ENCODE data around the gene PCSK2.

Gene PCSK2

DNA sequence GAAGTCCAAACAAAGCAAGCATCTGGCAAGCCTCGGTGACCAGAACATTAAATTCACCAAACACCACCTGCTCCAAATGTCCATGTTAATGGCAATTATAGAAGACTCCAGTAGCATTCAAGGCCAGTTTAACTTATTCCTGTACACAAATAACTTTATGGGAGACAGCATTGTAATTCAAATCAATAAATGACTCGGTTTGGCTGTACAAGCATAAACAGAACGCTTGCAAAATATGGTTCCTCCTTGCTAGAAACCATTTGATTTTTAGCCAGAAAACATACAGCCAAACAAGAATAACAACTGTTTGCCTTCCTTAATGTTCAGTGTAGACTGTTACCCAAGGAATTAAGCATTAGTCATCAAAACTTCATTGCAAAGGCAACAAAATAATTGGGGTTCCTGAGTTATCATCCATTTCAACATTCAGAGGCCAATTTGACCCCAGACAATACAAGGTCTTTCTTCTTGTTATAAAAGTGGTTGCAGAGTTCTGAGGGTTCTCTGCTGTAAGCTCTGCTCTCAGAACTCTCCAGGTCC is 179.3 kb downstream of the PCSK2 start:
- DNase-seq: no peak

DNA sequence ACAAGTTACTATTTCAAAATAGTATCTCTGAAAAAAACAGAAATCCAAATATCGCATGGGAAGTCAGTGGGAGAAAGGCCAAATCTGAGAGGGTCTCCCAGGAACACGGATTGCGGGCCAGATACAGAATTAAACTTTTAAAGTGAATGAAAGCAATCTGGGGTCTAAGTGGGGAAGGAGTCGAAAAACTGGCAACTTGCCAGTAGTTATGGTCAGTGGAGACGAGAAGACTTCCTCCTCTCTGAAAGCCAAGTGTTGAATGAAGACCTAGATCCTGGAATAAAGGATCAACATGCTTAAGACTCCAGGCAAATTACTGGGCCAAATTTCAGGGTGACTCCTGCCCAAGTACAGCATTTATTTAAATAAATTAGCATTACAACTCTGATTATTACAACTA is 180.7 kb downstream of the PCSK2 start:
- DNase-seq: no peak

DNA sequence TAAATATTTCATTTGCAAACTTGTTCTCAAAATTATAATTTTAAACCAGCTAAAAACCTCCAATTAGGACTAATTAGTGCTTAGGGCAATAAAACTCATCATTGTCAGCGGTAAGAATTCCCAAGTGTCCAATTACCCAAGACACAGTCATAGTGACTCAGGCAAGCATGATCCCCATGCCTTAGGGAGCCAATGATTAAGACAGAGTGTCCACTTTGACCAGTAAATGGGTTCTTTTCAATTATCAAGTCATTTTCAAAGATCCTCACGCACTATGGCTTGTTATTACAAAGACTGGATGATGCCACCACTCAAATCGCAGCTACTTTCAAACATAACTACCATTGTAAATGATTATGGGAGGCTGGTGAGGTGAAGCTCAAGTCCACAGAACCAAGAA is 190.4 kb downstream of the PCSK2 start:
- no peak for DNase-seq

DNA sequence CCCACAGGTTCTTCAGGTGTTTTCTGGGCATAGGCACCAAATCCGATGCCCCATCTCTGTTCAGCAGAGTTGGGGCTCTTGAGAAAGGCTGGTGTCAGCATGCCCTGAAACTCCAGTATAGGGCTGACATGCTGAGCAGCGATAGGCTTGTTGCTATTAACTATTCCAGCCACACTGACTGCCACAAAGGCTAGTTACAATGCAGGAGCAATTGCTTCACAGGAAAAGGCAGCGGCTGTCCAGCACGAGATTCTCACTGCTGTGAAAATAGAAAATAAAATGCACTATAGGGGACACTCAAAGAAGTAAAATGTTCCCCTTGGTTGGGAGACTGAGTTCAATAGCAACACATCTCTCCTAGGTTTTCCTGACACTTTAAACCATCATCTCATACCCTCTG is 191.9 kb downstream of the PCSK2 start:
- no peak for DNase-seq

DNA sequence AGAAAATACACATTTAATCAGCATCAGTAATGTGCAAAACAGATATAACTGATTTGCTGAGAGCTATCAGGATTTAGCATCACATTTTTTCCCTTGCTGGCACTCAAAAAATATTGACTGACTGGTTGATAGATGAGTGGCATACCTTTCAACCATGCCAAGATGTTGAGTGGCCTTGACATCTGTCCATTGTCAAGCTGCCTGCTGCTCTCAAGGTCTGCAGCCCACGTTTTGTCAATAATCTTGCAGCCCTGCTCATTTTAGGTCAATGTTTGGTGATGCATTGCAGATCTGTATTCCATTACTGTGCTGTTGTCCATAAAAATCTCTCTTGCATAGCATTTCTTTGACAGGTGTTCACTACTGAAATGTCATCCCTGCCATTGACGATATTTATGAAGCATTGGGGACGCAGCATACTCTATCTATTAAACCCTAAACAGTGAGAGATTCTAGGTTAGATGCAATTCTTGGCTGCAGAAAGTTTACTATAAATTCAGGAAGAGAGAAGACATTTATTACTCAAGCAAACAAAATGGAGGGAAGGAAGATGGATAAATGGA is 192.7 kb downstream of the PCSK2 start:
- DNase-seq: no peak

DNA sequence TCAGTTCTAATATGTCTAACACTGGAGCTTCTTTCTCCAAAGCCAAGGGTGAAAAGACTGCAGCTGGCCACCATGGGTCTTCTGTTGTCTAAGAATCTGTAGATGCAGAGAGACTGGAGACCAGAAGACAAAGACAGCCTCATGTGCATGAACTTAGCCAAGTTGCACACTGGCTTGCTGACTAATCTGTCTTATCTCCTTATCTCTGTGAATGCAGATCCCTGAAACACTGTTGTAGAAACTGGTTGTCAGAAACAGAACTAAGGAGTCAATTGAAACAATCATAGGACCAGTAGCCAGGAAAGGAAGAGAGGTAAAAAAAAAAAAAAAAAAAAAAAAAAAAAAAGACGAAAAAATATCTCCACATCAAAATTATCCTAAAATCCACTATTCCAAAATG is 194.7 kb downstream of the PCSK2 start:
- DNase-seq: no peak

DNA sequence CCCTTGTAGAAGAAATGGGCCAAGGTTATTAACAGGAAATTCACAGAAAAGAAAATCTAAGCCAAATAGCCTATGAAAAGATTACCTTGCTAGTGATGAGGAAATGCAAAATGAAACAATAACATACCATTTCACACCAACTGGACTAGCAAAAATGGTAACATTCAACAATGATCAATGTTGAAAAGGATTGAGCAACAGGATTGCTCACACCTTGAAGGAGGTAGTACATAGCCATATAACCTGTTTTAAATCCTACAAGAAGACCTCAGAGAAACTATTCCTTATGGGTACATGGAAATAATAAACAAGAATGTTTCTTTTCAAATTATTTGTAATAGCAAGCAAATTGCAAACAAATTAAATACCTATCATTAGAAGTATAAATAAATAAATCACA is 196.9 kb downstream of the PCSK2 start:
- DNase-seq: no peak

DNA sequence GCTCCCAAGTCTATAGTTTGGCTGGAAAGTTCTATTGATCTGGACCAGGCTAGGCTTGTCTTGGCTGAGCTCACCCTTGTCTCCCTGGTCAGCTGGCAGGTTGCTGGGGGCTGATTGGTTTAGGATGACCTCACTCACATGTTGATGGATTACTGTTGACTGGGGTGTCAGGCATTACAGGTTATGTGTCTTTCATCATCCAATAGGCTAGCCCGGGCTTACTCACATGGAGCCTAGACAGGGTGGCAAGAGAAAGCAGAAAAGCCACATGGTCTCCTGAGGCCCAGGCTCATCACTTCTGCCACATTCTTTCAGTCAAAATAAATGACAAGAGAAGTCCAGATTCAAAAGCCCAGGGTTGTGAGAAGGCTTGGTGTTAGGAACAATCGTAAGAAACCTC is 200.8 kb downstream of the PCSK2 start:
- peak; percentile 36 for DNase-seq

DNA sequence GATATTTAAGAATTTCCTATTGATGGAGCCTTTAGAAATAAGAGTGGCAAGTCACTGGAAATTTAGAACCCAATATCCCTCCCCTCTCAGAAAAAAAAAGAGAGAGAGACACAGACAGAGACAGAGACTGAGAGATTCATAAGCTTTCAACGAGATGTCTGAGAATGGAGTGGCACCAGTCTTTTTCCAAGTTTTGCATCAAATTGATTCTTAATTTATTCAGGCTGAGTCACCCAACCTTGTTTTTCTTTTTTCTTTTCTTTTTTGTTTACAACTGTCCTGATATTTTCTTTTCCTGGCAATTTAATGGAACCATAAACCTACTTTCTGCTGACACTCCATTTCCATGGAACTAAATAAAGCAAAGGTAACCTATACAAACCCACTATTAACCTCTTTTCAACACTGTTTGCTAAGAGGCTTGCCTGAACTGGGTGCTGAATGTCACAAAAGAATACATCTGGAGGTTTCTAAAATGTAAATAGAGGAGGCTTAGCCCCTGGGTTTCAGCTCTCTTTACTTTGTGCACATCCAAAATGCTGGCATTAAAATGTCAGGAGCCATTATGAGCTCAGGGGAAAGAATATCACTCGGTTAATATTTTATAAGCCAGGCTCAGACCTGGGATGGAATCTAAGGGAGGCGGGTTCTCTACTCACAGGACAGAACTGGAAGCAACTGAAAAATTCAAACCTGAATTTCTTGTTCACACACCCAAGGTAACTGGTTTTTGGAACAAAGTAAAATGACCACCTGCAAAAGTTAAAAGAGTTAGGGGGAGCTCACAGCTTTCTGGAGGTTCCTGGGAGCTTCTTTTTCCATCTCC is 203.5 kb downstream of the PCSK2 start:
- DNase-seq: peak; percentile 98

DNA sequence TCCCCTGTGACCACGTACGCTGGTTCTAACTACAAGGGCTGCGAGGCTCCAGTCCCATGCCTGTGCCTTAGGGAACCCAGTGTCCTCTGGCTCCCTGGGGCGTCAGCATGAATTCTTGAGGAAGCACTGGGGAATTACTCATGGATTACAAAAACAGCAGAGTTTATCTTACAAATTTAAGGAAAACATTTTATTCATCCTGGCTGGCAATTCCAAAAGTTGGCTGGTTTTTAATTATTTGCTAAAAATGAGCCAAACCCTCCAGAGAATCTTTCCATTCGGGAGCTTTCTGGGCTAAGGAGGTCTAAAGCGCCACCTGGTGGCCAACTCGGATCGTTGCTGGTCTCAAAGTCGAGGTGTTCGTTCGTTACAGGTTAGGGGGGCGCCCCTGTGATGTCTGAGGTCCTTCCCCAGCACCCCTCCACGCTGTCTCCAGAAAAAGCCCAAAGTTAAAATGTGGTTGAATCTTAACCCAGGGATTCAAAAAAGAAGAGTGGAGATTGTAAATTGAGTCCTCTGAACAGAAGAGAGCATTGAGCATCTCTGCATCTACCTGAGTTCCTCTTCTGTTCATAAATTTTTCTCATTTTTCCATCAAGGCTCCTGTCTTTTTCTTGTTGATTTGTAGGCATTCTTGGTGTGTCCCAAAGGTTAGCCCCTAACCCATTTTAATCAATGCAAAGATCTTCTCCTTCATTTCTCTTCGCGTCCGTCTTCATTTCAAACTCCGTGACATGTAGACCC is 205.0 kb downstream of the PCSK2 start:
- DNase-seq: no peak

DNA sequence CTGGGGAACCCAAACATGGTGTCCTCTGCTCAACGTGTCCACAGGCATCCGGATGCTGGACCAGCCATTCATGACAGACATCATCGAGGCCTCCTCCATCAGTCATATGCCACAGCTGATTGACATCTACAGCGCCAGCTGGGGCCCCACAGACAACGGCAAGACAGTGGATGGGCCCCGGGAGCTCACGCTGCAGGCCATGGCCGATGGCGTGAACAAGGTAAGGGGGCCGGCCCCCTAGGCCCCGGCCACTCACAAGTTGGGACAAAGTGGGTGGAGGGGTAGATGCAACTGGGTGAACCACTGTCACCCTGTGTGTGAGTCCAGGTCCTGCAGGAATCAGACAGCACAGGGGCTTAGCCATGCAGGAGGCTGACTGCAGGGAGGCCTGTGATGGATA is 209.8 kb downstream of the PCSK2 start:
- no peak for DNase-seq

DNA sequence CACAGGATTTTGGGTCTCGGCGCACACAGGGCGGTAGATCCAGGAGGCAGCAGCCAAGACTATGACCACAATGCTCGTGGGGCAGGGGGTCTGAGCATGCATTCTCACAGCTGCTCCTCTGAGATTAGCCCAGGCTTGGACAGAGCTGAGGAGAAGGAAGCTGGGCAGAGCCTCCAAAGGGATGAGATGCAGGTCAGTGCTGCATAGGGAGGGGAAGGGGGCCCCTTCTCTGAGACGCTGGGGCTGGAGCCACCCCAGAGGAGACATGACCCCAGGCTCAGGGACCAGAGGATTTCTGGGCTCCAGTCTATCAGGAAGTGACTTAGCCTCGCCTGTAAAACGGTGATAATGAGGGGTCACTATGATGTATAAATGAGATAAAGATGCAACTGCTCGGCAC is 210.4 kb downstream of the PCSK2 start:
- no peak for DNase-seq

DNA sequence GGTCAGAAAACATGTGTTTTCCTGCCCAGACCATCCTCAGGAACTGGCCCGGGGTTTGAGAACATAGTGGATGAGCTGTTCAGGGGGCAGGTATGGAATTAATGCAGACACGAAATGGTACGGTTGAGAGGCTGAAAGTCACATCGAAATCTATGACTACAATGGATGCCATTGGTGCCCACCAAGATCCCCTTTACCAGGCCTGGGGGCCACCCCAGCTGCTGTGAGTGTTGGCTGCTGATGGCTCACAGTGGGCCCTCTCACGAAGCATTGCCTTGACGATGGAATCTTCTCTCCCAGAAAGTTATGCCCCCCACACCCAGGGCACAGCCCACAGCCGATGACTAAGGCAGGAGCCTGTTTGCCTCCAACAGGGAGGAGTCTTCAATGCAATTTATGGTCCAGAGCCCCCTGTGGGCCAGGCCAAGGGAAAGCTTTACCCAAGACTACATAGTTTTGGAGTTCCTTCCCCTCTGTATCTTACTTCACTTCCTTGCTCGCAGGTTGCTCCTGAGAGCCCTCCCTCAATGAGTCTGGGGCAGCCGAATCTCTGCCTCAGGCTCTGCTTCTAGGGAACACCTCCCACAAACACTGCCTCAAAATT is 211.7 kb downstream of the PCSK2 start:
- no peak for DNase-seq

DNA sequence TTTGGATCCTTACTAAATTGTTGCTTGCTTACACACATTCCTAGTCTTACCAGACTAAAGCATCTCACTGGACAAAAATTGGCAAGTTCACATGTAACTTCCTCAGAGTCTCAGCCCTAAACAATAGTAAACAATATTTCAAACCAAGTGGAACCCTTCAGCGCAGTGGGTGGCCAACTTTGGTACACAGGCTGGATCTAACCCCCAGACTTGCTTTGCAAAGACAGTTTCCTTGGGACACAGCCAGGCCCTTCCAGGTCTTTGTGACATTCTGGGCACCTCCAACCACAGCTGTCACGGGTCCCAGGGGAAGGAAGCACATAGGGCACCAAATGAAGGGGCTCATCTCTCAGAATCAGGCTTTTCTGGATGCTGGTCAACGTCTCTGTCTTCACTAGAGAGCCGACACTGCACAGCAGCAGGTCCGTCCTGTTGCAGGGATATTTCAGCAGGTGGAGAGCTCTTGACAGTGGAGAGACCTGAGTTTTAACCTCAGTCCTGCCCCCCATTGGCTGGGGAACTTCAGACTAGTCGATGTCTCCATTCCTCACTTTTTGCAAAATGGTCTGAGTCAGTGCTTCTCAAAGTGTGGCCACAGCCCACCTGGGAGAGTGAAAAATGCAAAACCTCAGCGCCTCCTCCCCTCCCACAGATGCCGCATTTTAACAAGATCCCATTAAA is 212.9 kb downstream of the PCSK2 start:
- no peak for DNase-seq

DNA sequence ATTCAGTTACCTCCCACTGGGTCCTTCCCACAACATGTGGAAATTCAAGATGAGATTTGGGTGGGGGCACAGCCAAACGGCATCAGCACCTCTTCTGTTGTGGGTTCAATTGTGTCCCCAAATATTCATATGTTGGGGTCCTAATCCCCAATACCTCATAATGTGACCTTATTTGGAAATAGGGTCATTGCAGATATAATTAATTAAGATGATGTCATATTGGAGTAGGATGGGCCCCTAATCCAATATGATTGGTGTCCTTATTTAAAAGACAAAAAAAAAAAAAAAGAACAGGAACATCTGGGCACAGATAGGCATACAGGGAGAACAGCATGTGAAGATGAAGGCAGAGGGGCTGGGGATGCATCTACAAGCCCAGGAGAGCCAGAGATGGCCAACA is 214.9 kb downstream of the PCSK2 start:
- no peak for DNase-seq

DNA sequence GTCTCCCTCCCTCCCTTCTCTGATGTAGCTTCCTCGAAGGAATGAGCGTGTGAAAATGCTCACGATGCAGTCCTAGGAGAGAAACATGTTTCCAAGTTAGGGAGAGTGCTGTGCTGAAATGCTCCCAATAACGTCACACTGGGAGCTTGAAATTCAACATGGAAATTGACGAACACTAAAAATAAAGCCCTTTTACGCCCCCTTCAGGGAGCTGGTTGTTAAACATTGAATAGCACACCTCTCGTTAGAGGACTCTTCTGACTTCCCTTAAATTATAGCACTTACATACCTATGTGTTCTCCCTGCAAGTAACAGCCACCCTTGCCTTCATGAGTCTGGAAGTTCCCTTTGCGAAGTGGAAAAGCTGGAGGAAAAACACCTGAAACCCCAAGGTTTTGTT is 215.7 kb downstream of the PCSK2 start:
- DNase-seq: no peak

DNA sequence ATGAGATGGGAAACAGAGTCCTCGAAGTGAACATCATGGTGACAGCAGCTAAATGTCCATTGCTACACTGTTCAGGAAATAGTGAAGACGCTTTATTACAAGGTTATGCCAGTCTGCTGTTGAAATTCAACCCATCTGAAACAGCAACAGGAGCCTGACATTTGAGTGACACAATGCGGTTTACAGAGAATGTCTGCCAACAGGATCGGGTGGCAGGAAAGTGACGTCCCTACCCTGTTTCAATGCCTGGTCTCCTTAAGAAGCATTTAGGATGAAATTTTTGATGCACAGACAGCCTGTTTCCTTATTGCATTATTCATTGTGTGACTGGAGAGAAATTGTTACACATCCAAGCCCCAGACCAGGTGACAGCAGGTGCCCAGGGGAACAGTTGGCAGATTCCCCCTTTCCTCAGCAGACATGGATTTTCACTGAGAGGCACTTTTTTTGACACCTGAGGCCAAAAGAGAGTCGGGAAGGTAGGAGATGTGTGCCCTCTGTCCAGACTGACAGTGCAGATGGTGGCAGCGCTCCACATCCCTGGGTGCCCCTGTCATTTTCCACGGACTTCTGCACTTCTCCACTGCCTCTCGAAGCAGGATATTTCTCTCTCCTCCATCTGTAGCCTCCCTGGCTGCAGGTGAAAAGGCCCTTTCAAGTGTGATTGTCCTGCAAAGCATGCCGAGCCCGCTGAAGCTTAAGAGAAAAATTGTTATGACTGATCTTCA is 216.5 kb downstream of the PCSK2 start:
- DNase-seq: no peak

DNA sequence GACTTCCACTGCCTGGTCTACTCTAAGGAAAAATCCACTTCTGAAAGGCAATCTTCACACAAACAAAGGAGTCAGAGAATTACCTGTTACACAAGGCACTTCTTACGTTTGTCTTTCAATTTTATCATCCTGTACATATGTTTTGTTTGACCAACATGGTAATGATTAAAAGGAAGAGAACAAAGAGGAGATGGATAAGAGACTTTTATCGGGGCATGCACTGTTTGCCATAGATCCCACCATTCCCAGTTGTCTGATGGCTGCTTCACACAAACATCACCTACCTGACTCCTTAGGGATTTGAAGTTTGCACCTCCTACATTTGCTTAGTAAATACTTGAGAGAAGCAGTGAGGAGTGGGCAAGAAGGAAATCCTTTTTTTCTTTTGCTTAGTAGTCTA is 217.3 kb downstream of the PCSK2 start:
- no peak for DNase-seq

DNA sequence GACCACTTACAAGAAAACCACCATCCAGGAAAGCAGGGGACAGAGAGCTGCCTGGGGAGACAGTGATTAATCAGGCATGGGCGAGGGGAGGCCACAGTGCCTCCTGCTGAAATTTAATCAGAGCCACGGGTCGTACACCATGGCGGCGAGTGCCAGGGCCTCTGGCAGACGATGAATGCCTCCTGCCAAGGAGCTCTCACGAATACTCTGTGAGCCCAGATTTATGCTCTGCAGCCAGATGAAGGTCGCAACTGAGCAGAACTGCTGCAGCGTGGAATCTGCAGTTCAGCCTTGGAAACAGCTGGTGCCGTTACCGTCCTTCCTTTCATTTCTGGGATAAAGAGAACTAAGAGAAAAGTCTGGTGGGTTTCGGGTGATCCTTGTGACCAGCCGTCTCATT is 218.7 kb downstream of the PCSK2 start:
- DNase-seq: no peak

DNA sequence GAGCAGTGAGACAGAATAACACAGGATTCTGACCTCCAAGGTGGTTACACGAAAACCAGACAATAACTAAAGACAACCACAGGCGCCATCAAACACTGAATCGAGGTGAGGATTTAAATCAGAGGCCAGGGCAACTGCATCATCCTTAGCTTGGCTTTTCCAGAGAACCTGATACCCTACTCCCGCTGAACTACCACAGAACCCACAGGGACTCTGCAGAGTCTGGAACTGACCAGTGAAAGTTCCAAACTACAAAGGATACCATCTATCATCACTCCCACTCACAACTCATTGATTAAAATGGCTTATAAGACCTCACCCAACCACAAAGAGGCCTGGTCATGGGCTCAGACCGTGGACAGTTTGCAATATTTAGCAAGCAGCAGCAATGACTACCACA is 219.3 kb downstream of the PCSK2 start:
- DNase-seq: no peak

DNA sequence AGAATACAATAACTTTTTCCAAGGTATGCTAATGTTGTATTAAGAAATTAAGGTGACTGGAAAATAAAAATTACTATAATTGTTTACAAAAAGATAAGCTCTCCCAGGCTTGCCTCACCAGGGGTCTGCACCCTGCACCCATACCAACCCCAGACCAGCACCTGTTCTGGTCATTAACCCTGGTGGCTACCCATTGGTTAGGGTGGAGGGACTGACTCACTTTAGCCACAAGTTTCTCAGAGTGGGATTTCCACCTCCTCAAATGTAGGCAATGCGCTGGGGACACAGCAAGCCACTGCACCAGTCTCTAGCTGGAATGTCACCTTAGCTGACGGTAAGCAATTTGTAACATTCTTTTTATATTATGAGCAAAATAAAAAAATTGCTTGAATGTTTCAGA is 221.2 kb downstream of the PCSK2 start:
- DNase-seq: no peak

DNA sequence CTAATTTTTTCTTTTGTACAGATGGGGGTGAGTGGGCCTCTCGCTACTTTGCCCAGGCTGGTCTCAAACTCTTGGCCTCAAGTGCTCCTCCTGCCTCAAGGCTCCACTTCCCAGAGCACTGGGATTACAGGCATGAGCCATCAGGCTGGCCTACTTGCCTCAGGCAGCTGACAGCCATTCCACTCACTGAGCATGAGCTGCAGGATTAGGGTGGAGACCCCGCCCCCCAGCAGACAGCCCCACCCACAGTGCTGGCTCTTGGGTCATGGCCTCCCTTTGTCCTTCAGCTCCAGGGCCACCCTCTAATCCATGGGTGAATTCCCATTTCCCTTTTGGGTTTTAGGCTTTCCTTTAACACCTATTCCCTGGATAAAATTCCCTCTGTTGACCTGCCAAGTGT is 222.2 kb downstream of the PCSK2 start:
- DNase-seq: no peak
